GM18873 (cell line): ENCODE measurements around the gene MDH2.
"Not testable (repeated sequence)": the region's sequence is repeated elsewhere in the genome, so short reads cannot be mapped to it uniquely, and the experiment has no call there.

Experiments
- ATAC-seq: cut with Tn5 transposase; IDR thresholded peaks from one replicate; pipeline ENCODE4 v1.9.1; 2021; ENCODE audit warnings: mild to moderate bottlenecking, moderate library complexity, moderate number of reproducible peaks; ENCODE audit not compliant: unreplicated experiment, low FRiP score

The MDH2 gene

DNA sequence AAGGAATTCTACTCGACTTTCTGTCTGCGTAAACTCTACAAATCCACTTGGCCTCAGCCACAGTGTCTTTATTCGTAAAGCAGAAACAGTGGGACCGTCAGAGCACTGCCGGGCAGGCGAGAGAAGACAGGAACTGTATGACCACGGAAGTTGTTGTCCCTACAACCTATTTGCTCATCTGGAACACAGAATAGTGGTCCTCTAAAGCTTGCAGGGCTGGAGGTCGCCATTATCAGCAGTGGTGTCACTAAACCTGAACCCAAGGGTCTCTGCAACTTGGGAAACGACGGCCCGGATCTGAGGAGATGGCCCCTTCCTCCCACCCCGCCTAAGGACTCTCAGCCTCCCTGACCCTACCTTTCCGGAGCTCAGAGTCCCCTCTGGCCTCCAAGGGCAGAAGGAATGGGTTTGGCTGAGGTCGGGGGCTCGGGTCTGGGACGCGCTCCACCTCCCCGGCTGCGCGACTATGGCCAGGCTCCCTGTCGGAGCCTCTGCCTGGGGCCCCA lies 548 bp upstream of the MDH2 start:
- ATAC-seq: no peak

DNA sequence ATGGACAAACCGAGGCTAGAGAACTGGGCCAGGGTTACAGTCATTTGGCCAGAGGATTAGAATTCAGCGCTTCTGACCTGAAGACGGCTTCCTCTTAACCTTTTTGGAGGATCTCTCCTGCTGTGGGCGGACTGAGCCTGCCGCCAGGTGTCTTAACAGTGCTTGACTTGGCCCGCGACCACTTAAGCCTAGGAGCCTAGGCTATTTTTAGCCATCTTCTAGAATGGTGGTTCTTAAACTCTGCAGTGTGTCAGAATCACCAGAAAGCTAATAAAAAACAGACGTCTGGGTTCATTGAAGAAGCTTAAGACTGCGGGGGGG lies 722 bp downstream of the MDH2 start:
- no peak for ATAC-seq

DNA sequence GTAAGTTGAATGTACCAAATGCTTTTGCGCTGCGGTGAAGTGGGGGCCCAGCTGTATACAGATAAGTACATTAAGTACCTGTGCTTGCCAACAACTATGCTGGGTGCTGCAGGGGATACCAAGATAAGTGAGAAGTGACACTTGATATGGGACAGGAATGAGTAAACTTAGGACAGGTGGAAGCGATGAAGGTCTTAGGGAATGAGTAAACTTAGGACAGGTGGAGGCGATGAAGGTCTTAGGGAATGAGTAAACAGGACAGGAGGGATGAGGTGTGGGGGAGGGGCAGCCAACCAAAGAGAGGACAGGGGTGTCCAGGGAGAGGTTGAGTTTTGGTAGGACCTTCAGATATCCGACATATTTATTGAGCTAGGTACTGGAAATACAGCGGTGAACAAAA lies 1.4 kb downstream of the MDH2 start:
- ATAC-seq: no peak

DNA sequence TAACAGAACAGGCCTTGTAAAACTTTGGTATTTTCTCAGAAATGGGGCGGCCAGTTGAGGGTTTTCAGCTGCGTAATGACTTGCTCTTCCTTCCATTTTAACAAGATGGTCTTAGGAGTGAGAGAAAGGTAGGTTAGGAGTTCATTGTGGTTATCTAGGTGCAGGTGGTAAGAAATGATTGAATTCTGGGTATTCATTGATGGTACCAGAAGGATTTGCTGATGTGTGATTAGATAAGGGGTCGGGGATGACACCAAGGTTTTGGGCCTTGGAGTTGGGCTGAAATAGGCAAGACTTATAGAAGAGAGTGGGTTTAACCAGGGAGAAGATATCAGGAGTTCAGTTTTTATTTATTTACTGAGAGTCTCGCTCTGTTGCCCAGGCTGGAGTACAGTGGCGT lies 2.6 kb downstream of the MDH2 start:
- ATAC-seq: no peak

DNA sequence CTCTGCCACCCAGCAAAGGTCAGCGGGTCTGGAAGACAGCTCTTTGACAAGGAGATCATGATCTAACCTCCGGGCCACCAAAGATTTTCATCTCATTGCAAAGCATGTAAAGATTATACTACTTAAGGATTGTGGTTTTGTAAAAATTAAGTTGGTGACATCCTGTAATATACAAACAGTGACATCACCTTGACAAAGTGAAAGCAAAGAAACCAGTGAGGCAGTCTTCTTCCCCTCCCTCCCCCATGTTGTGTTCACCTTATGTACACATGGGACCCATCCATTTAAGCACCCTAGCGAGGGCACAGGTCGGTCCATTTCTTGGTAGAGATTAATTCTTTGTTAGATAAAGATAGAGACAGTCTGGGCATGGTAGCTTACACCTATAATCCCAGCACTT lies 3.9 kb downstream of the MDH2 start:
- no peak for ATAC-seq

DNA sequence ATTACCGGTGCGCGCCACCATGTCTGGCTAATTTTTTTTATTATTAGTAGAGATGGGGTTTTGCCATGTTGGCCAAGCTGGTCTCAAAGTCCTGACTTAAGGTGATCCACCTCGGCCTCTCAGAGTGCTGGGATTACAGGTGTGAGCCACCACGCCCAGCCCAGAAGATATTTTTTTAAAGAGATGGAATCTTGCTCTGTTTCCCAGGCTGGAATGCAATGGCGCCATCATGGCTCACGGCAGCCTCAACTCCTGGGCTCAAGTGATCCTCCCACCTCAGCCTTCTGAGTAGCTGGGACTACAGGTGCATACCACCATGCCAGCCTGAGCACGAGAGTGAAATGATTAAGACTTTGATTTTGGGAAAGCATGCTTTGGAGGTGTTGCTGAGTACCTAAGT lies 4.8 kb downstream of the MDH2 start:
- ATAC-seq: not testable (repeated sequence)

DNA sequence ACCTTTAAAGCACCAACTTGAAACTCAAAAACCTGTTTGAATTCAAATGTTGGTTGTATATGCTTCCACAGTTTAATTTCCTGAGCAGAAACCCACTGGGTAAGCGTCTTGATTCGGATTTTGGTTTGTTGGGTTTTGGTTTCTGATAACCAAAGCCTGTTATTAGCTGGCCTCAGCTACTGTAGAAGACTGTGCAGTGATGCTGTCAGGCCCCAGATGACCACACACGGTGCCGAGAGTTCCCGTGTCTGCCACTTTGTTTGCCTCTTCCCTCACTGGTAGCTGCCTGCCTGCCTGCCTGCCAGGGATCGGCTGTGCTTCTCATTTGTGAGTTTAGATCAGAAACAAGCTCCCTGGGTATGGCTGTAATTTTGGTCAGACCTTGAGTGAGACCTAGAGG lies 5.6 kb downstream of the MDH2 start:
- ATAC-seq: no peak

DNA sequence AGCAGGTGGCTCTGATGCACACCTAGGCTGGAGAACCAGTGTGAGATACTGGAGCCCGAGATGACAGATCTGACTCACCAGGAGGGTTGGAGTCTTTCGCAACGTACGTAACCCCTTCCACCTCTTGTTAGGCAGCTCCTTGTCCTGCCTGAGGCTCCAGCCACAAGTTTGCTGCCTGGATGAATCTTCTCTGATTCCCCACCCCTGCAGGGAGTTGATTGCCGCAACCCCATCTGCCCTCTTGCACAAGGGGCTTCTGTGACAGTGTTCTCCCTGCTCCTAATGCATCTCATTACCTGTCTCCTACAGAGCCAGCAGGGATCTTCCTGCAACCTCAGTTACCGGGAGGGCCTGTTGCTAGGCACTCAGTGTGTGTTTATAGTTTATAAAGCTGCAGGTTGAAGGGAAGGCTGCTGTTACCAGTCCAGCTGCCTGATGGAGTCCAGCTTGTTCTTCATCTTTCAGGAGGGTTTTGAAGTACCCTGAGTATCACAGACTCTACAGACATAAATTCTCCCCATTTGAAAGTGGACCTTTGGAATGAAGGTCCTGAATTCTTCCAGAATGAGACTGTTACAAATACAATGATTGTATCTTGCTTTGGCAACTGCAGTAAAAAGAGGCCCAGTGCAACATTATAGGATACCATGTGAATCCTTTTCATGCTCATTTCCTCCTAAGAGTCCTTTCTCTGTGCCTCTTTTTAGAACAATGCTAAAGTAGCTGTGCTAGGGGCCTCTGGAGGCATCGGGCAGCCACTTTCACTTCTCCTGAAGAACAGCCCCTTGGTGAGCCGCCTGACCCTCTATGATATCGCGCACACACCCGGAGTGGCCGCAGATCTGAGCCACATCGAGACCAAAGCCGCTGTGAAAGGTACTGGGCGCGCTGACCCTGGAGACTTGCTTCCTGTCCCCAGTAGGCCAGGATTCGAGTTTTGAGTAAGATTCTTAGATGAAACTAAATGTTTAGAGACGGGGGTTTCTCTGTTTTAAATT lies 6.5 kb downstream of the MDH2 start:
- ATAC-seq: no peak

DNA sequence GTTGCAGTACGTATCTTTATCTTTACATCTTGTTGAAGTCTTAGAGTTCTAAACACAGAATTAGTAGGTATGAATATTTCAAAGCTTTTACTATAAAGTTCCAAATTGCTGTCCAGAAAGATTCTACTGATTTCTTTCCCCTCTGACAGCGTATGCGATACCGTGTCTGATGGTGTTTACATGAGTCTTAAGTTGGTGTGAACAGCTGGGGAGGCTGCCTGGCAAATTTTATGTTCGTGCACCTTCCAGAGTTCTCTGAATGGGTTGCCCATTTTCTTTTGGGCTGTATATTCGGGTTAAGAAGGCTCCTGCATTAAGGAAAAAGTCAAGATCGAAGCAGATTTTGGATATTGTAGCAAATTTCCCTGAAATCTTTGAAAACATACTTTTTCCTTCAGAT lies 8.3 kb downstream of the MDH2 start:
- no peak for ATAC-seq

DNA sequence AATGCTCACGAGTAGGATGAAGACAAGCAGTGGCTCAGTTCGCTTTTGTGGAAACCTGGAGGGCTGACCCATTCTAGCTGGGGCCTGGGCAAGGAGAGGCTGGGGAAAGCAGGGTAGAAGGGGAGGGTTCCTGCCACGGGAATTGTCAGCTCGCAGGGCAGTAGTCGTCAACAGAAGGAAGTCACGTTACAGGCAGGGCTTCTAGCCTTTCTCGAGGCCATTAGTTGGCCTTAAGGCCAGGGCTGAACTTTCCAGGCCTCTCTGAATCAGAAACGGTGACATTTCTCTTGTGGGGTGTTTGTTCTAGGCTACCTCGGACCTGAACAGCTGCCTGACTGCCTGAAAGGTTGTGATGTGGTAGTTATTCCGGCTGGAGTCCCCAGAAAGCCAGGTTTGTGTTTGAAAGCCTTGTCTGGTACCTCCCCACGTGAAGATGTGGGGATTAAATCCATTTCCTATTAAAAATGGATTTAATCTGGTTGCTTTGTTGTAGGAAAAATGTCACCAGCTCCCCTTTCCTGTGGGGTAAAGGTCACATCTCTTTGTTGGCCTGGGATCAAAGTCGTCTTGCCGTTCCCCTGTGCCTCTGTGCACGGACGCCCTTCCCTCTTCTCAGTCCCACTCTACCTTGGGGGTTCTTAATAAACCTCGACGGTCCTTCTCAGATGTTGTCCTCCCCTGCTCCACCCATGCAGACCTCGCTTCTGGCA lies 9.4 kb downstream of the MDH2 start:
- no peak for ATAC-seq

DNA sequence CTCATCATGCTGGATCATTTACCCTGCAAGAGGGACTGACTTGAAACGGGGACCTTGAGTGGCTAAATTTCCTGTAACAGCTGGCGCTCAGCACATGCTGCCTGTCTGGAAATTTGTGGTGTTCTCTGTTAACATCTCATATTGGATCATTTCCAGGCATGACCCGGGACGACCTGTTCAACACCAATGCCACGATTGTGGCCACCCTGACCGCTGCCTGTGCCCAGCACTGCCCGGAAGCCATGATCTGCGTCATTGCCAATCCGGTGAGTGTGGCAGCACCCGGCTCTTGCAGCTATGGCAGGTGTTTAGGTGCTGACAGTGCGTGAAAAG lies 9.9 kb downstream of the MDH2 start:
- no peak for ATAC-seq

DNA sequence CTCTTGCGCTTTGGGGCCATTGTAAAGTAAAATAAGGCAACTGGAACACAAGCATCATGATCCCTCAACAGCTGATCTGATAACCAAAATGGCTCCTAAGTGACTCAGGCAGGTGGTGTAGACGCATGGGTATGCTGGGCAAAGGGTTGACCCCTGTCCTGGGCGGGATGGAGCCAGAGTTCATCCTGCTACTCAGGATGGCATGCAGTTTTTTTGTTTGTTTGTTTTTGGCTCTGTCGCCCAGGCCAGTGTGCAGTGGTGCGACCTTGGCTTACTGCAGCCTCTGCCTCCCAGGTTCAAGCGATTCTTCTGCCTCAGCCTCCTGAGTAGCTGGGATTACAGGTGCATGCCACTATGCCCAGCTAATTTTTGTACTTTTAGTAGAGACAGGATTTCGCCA lies 10.8 kb downstream of the MDH2 start:
- ATAC-seq: not testable (repeated sequence)

DNA sequence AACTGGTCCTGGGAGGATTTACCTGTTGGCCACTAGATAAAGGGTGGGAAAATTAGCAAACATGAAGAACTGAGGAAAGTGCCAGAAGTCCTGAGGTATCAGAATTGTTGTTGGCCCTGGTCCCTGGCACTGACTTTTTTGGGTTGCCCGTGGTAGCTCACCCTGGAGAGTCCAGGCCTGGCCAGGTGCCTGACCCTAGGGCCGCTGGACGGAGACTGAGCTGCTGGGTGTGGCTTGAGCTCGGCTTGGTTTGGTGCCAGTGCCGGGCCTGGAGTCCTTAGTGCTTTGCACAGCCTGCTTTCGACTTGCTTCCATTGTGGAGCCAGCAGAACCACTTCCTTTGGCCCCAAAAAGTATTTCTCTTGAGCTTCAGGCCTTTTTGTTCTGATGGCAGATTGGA lies 12.9 kb downstream of the MDH2 start:
- ATAC-seq: no peak

DNA sequence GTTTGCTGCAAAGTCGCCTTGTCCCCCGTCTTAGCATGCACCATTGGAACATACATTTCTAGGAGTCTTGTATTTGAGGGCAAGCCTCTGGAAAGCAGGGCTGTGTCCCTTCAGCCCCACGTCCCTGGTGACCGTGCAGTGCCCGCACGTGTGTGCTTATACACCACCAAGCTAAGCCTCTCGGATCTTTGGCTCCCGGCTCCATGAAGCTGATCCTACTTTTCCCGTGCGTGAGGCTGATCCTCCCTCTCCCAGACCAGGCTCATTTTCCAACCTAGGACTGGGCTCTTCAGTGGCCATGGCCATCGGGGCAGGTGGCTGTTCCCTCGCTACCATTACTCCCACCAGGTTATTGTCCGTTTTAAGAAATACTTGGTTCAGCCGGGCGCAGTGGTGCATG lies 14.3 kb downstream of the MDH2 start:
- ATAC-seq: no peak

DNA sequence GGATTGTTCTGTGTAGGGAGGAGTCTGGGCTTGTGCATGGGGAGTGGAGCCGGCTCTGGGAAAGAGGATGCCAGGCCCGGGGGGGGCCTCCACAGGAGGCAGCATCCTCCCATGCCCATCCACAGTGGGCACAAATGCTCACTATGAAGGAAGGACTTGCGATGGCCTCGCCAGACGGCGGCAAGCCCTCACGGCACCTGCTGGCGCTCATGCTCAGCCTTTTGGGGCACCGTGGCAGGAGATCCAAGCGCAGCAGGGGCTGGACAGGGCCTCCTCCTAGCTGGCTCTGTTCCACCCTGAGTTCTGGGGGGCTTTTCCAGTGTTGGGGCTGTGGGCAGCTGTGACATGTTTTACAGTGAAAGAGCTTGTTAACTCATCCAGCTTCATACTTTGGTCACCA lies 15.2 kb downstream of the MDH2 start:
- no peak for ATAC-seq

DNA sequence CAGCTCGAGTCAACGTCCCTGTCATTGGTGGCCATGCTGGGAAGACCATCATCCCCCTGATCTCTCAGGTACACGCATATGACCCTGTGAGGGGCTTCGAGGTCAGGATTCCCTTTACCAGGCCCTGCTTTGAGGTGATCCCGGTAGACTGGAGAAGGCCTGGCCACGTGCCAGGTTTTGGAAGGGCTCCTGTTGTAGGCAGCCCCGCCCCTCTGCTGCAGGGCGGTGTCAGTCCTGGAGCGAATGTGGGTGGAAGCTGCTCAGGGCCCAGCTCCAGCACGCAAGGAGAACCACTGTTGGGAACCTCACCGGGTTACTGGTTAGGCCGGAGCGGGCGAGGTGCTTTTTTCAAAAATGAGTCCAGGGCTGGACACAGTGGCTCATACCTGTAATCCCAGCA lies 15.6 kb downstream of the MDH2 start:
- ATAC-seq: no peak

DNA sequence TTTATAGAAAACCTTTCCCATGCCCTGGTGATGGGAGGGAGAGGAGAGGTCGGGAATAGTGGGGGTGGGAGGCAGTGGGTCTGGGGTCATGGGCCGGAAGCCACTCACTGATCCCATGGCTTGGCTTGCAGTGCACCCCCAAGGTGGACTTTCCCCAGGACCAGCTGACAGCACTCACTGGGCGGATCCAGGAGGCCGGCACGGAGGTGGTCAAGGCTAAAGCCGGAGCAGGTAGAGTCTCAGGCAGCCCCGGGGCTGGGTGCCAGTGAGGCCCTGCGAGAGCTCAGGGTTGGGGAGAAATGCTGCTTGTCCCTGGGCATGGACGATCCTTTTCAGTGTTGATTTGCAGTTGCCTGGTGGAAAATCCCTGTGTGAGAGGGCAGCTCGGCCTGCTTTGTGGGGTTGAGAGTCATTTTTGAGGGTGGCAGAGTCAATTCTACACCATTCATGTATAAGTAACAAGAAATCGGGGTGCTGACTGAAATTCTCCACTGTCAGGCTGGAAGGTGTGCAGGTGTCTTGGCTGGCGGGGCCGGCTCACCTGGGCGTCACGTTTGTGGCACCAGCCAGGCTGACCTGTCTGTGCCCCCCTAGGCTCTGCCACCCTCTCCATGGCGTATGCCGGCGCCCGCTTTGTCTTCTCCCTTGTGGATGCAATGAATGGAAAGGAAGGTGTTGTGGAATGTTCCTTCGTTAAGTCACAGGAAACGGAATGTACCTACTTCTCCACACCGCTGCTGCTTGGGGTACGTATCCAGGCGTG lies 16.5 kb downstream of the MDH2 start:
- no peak for ATAC-seq

DNA sequence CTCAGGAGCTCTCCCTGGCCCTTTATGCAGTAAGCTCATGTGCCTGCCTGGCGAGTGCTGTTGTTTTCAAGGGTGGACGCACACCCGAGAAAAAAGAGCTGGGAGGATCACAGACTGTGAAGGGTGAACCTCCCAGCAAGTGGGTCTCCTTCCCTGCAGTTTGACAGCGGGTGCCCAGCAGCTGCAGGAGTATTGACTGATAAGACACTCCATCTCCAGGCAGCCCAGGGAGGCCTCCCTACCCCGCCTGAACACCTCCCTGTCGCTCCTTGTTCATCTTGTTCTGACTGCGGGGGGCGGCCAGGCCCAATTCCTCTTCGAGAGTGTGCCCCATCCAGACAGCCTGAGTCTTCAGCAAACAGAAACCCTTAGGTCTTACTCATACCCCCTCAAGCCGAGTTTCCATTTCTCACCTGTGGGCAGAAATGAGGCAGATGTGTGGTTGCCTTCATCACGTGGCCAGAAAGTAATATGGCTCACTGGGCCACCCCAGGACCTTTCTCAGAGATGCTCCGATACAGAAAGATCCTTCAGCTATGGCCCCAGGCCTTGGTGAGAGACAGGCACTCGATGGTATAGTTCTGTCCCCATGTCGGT lies 17.2 kb downstream of the MDH2 start:
- no peak for ATAC-seq

DNA sequence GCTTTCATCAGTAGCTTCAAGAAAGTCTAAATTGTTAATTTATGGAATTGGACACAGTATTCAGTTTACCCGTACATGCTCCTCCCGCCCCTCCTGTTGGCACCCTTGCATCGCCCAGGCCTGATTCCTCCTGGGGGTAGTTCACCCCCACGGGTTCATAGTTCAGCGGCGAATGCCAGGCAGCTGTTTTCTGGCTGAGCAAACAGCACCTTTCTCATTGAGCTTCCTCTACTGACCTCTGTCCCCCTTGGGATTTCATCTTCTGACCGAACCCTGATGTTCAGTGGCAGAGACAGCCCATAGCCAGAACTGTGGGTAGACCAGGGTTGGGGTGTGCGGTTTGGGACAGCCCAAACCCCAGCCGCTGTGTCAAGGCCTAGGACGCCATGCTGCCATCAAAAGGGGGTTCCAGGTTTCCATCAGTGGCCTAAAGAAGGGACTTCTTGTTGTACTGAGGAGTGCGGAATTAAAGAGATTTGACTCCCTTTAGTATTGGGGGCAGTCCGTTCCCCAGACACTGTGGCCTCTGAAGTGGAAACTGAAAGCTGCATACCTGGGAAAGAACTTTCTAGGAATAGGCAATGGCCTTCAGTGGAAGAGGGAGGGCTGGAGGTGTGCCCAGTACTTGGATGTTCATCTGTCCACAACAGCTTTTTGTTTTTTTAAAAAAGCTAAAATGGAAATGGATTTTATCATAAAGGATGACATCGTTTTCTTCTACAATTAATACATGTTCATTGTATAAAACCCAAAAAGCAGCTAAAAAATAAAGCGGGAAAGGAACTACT lies 19.0 kb downstream of the MDH2 start:
- no peak for ATAC-seq

DNA sequence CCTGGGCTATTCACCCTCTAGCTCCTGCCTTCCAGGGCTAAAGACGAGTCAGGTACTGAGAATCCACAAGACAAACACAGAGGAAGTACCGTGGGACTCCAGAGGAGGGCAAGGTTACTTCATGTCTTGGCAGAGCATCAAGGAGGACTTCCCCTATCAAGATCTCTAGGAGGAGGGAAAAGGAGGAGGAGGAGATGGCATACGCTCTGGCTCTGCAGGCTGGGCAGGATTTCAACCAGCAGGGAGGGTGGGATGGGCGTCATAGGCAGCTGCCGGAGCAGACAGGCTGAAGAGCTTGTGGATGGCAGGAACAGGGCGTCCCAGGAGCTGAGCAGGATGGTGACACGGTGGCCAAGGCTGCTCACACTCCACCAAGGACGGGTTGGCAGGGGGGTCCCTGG lies 21.3 kb downstream of the MDH2 start:
- ATAC-seq: no peak
